HCT116 (cell line): ENCODE data around the gene PBXIP1. TPM values are rescaled to one million over a fixed set of nuclear protein-coding genes. Genes with fewer than 3 reads are reported as not detected.

Experiments
- ATAC-seq: fragments of 200-7000 bp; cut with Tn5 transposase; 2 replicates; pipeline ENCODE4 v1.9.1; 2020; ENCODE audit warnings: mild to moderate bottlenecking, moderate library complexity
- BruUV-seq: library from RNA; stranded (reverse); fragments of 400-500 nt; replicated peaks from 2 replicates; lab custom pipeline; 2021; lab: Mats Ljungman, UMichigan
- CTCF ChIA-PET: fragments of 300-600 bp; sonication (Branson Sonifier 250); formaldehyde crosslinking; loops from one replicate; lab custom pipeline; 2021; ENCODE audit warnings: antibody characterized with exemption; lab: Charles Lee
- POLR2A ChIA-PET: fragments of 300-600, 350-600 bp; sonication (Branson Sonifier 250); formaldehyde crosslinking; loops from one replicate; lab custom pipeline; 2021; ENCODE audit warnings: antibody characterized with exemption; lab: Charles Lee
- RAD21 ChIA-PET, 2 experiments: fragments of 300-600 bp; sonication (Branson Sonifier 250); formaldehyde crosslinking; loops; one replicate each; lab custom pipeline; 2023; ENCODE audit warnings: low total read pairs in 2 of 2; ENCODE audit not compliant: uncharacterized antibody in 2 of 2, unreplicated experiment in 2 of 2, low non-redundant PET in 1 of 2; lab: Charles Lee
- DNase-seq: peaks from one replicate; pipeline ENCODE4 v3.0.0-alpha.2; 2010; ENCODE audit warnings: low read depth, low spot score
- H2AFZ ChIP-seq: fragments of 200-600 bp; shearing (Covaris generic), sonication (generic); 2 replicates; pipeline ENCODE4 v1.6.1; 2017; ENCODE audit warnings: low read depth, mixed run types, mixed read lengths, antibody characterized with exemption, low read length; ENCODE audit not compliant: poor library complexity, severe bottlenecking
- H3K27ac ChIP-seq: 2 replicates; pipeline ENCODE4 v1.5.1; 2012; ENCODE audit warnings: low read depth, low read length
- H3K27me3 ChIP-seq: fragments of 200-600 bp; sonication (generic); 2 replicates; pipeline ENCODE4 v1.6.1; 2016; ENCODE audit warnings: mixed run types, low read length, mixed read lengths; ENCODE audit not compliant: insufficient read depth
- H3K36me3 ChIP-seq, 2 experiments: fragments of 200-500 bp in 1 of 2; fragments of 200-600 bp in 1 of 2; sonication (Bioruptor generic) in 1 of 2; sonication (generic) in 1 of 2; 2 replicates each; pipeline versions ENCODE4 v1.5.1 to v1.6.1; 2014 to 2016; ENCODE audit warnings: low read length in 2 of 2, inconsistent platforms in 1 of 2, mixed read lengths in 1 of 2, mixed run types in 1 of 2; ENCODE audit not compliant: insufficient read depth in 2 of 2, control insufficient read depth in 1 of 2
- H3K4me1 ChIP-seq, 2 experiments: fragments of 200-600 bp in 1 of 2; sonication (generic) in 1 of 2; 2 replicates each; pipeline versions ENCODE4 v1.5.1 to v1.6.1; 2012 to 2017; ENCODE audit warnings: low read length in 2 of 2, inconsistent platforms in 1 of 2, mild to moderate bottlenecking in 1 of 2, mixed read lengths in 1 of 2, mixed run types in 1 of 2, moderate library complexity in 1 of 2; ENCODE audit not compliant: insufficient read depth in 2 of 2, control insufficient read depth in 1 of 2
- H3K4me2 ChIP-seq: fragments of 200-600 bp; sonication (generic); 2 replicates; pipeline ENCODE4 v1.6.1; 2017; ENCODE audit warnings: mixed run types, low read length, mixed read lengths
- H3K4me3 ChIP-seq, 2 experiments: fragments of 200-600 bp in 1 of 2; sonication (generic) in 1 of 2; replicated peaks in 1 of 2; 2 replicates each; pipeline ENCODE4 v1.5.1; 2011 to 2016; ENCODE audit warnings: low read length in 2 of 2, control low read depth in 1 of 2, low read depth in 1 of 2, mild to moderate bottlenecking in 1 of 2, mixed read lengths in 1 of 2, mixed run types in 1 of 2
- H3K79me2 ChIP-seq: fragments of 200-600 bp; sonication (generic); 2 replicates; pipeline ENCODE4 v1.6.1; 2017; ENCODE audit warnings: mild to moderate bottlenecking, mixed run types, low read length, moderate library complexity, mixed read lengths; ENCODE audit not compliant: insufficient read depth
- H3K9ac ChIP-seq: fragments of 200-600 bp; sonication (generic); 2 replicates; pipeline ENCODE4 v1.6.1; 2016; ENCODE audit warnings: low read length, mixed read lengths
- H3K9me2 ChIP-seq: fragments of 200-600 bp; sonication (generic), shearing (Covaris generic); 2 replicates; pipeline ENCODE4 v1.6.1; 2017; ENCODE audit warnings: mixed run types, mild to moderate bottlenecking, moderate library complexity; ENCODE audit not compliant: insufficient read depth
- H3K9me3 ChIP-seq, 2 experiments: fragments of 200-500 bp in 1 of 2; fragments of 200-600 bp in 1 of 2; sonication (Bioruptor generic) in 1 of 2; sonication (generic) in 1 of 2; 2 replicates each; pipeline ENCODE4 v1.6.1; 2014 to 2017; ENCODE audit warnings: low read length in 2 of 2, mixed read lengths in 2 of 2, inconsistent platforms in 1 of 2, low read depth in 1 of 2, mild to moderate bottlenecking in 1 of 2, mixed run types in 1 of 2, moderate library complexity in 1 of 2; ENCODE audit not compliant: control insufficient read depth in 1 of 2, insufficient read depth in 1 of 2
- H4K20me1 ChIP-seq: fragments of 200-600 bp; sonication (generic), shearing (Covaris generic); 2 replicates; pipeline ENCODE4 v1.6.1; 2017; ENCODE audit warnings: mixed run types, mild to moderate bottlenecking, moderate library complexity; ENCODE audit not compliant: insufficient read depth
- ATF3 ChIP-seq: IDR thresholded peaks from 2 replicates; pipeline ENCODE4 v1.6.1; 2012
- CBX3 ChIP-seq: IDR thresholded peaks from 2 replicates; pipeline ENCODE4 v1.6.1; 2012; ENCODE audit warnings: low read depth
- CEBPB ChIP-seq: IDR thresholded peaks from 2 replicates; pipeline ENCODE4 v1.6.1; 2012; ENCODE audit warnings: low read depth
- EGR1 ChIP-seq: IDR thresholded peaks from 2 replicates; pipeline ENCODE4 v1.6.1; 2012; ENCODE audit warnings: low read depth
- ELF1 ChIP-seq: IDR thresholded peaks from 2 replicates; pipeline ENCODE4 v1.6.1; 2012; ENCODE audit warnings: low read depth, borderline replicate concordance
- EZH2phosphoT487 ChIP-seq: fragments of 200-600 bp; IDR thresholded peaks from 2 replicates; pipeline ENCODE4 v1.6.1; 2018; ENCODE audit warnings: antibody characterized with exemption, borderline replicate concordance
- FOSL1 ChIP-seq: IDR thresholded peaks from 2 replicates; pipeline ENCODE4 v1.6.1; 2012; ENCODE audit warnings: low read depth
- JUND ChIP-seq: IDR thresholded peaks from 2 replicates; pipeline ENCODE4 v1.6.1; 2012
- MAX ChIP-seq: IDR thresholded peaks from 2 replicates; pipeline ENCODE4 v1.6.1; 2012
- POLR2A ChIP-seq: IDR thresholded peaks from 2 replicates; pipeline ENCODE4 v1.7.0; 2011; ENCODE audit warnings: borderline replicate concordance; ENCODE audit not compliant: insufficient read depth, insufficient read length; ENCODE audit errors: extremely low read depth
- POLR2AphosphoS5 ChIP-seq: IDR thresholded peaks from 2 replicates; pipeline ENCODE4 v1.6.1; 2011; ENCODE audit warnings: mild to moderate bottlenecking, low read depth, low read length, moderate library complexity
- RAD21 ChIP-seq: IDR thresholded peaks from 2 replicates; pipeline ENCODE4 v1.6.1; 2012; ENCODE audit warnings: low read depth, mild to moderate bottlenecking
- REST ChIP-seq: IDR thresholded peaks from 2 replicates; pipeline ENCODE4 v1.6.1; 2012; ENCODE audit warnings: low read depth
- SIN3A ChIP-seq: IDR thresholded peaks from 2 replicates; pipeline ENCODE4 v1.6.1; 2012; ENCODE audit warnings: low read depth
- SP1 ChIP-seq: IDR thresholded peaks from 2 replicates; pipeline ENCODE4 v1.6.1; 2012; ENCODE audit warnings: low read depth
- SRF ChIP-seq: IDR thresholded peaks from 2 replicates; pipeline ENCODE4 v1.6.1; 2012; ENCODE audit warnings: low read depth
- TCF7L2 ChIP-seq: IDR thresholded peaks from 2 replicates; pipeline ENCODE4 v1.7.0; 2011; ENCODE audit warnings: borderline replicate concordance, inconsistent platforms; ENCODE audit not compliant: insufficient read depth, insufficient read length; ENCODE audit errors: extremely low read depth
- YY1 ChIP-seq: IDR thresholded peaks from 2 replicates; pipeline ENCODE4 v1.6.1; 2011; ENCODE audit warnings: low read length, low read depth, moderate library complexity, mild to moderate bottlenecking; ENCODE audit not compliant: insufficient replicate concordance; ENCODE audit errors: extremely low read depth
- ZFX ChIP-seq: fragments of 450-650 bp; IDR thresholded peaks from 2 replicates; pipeline ENCODE4 v1.6.1; 2017
- ZNF274 ChIP-seq: fragments of 200-500 bp; sonication (Bioruptor generic); IDR thresholded peaks from 2 replicates; pipeline ENCODE4 v1.6.1; 2014; ENCODE audit warnings: mild to moderate bottlenecking, low read depth, low read length, inconsistent platforms
- intact Hi-C: fragments of 100-400 bp; cut with micrococcal nuclease; formaldehyde crosslinking; loops from 2 replicates; pipeline ENCODE4 v1.10.0; 2022
- total RNA-seq: library from RNA; stranded (reverse); gene quantifications from one replicate; pipeline ENCODE4 v1.2.1, GENCODE V29; 2021; ENCODE audit not compliant: unreplicated experiment

The PBXIP1 gene
- total RNA-seq, 1 experiment from 2014 or later = 12.6 TPM

- intact Hi-C loops = no loop called here
- ChIA-PET POLR2A (no interaction called here), RAD21 (no interaction called here), CTCF (no interaction called here)
- Histone ChIP-seq H3K4me1 (peaks cover 14 to 32% of the 10 kb centered on the region in 2 experiments), H3K79me2 (no peaks in the 10 kb centered on the region; the same call in 1 of the 2 replicates), H3K4me2 (no peak overlapping the region), H3K4me3 (no peak overlapping the region), H2AFZ (no peak overlapping the region), H3K27ac (no peak overlapping the region), H3K36me3 (peaks cover 3 to 10% of the 10 kb centered on the region in 2 experiments; a peak in 2 of 4 replicates), H4K20me1 (no peaks in the 10 kb centered on the region), H3K9me3 (no peaks in the 10 kb centered on the region), H3K9ac (no peak overlapping the region), H3K9me2 (no peaks in the 10 kb centered on the region), H3K27me3 (no peaks in the 10 kb centered on the region)
- TF ChIP-seq ZNF274 (no peak), ZFX (no peak), ELF1 (no peak), SRF (no peak), CEBPB (no peak), REST (no peak), FOSL1 (no peak), EGR1 (no peak), ATF3 (no peak), SIN3A (no peak), MAX (no peak), RAD21 (no peak), EZH2phosphoT487 (no peak), TCF7L2 (no peak), CBX3 (no peak), JUND (no peak), SP1 (no peak), POLR2AphosphoS5 (no peak), POLR2A (no peak), YY1 (no peak)
- ATAC-seq (no peak), DNase-seq (no peak)
- no TSS peak for BruUV-seq
These were observed 1.4 kb downstream of the PBXIP1 start for GRCh38 chr1:154954541-154954940.
